Endothelial cell of umbilical vein (primary cell): ENCODE measurements around the gene THSD7B. TPM values are rescaled to one million over a fixed set of nuclear protein-coding genes. Genes with fewer than 3 reads are reported as not detected.

ENCODE experiments used
- BruUV-seq: library from RNA; stranded (reverse); fragments of 400-500 nt; replicated peaks from 2 replicates; lab custom pipeline; 2021; lab: Mats Ljungman, UMichigan
- CTCF ChIA-PET: fragments of 300-600, 350-600 bp; sonication (Branson Sonifier 250); formaldehyde crosslinking; loops from one replicate; lab custom pipeline; 2021; ENCODE audit warnings: antibody characterized with exemption, inconsistent platforms; lab: Charles Lee
- POLR2A ChIA-PET: fragments of 300-600, 350-600 bp; sonication (Branson Sonifier 250); formaldehyde crosslinking; loops from one replicate; lab custom pipeline; 2021; ENCODE audit warnings: antibody characterized with exemption, inconsistent platforms; lab: Charles Lee
- DNase-seq: peaks from one replicate; pipeline ENCODE4 v3.0.0-alpha.2; 2011; ENCODE audit warnings: low read depth, low spot score
- FAIRE-seq: peaks from 2 replicates; lab custom pipeline; 2011; peaks lifted over from hg19 to GRCh38; lab: Jason Lieb, UNC
- H2AFZ ChIP-seq: 2 replicates; pipeline ENCODE4 v1.6.0; 2012; ENCODE audit warnings: low read depth, low read length, control low read depth, inconsistent platforms
- H3K27ac ChIP-seq: 2 replicates; pipeline ENCODE4 v1.5.1; 2011; ENCODE audit warnings: low read depth, mild to moderate bottlenecking, control low read depth, low read length, moderate library complexity; ENCODE audit not compliant: insufficient read depth
- H3K27me3 ChIP-seq, 2 experiments: 2 replicates each; pipeline versions ENCODE4 v1.6.0 to v1.6.1; 2011; ENCODE audit warnings: low read length in 2 of 2, mixed read lengths in 1 of 2; ENCODE audit not compliant: control insufficient read depth in 2 of 2, insufficient read depth in 2 of 2
- H3K36me3 ChIP-seq, 2 experiments: 2 replicates in 1 of 2; 3 replicates in 1 of 2; pipeline ENCODE4 v1.5.1; 2011; ENCODE audit warnings: low read length in 2 of 2, mild to moderate bottlenecking in 1 of 2, moderate library complexity in 1 of 2; ENCODE audit not compliant: control insufficient read depth in 2 of 2, insufficient read depth in 2 of 2; ENCODE audit errors: extremely low read depth in 1 of 2
- H3K4me1 ChIP-seq: 3 replicates; pipeline ENCODE4 v1.5.1; 2011; ENCODE audit warnings: mild to moderate bottlenecking, low read length; ENCODE audit not compliant: control insufficient read depth, insufficient read depth; ENCODE audit errors: extremely low read depth
- H3K4me2 ChIP-seq: 2 replicates; pipeline ENCODE4 v1.6.1; 2011; ENCODE audit warnings: low read length, control low read depth, mixed read lengths; ENCODE audit not compliant: insufficient read depth
- H3K4me3 ChIP-seq, 3 experiments: fragments of 200-600 bp in 1 of 3; sonication (generic), shearing (Covaris generic) in 1 of 3; replicated peaks in 1 of 3; 2 replicates each; pipeline ENCODE4 v1.5.1; 2011 to 2016; ENCODE audit warnings: control low read depth in 3 of 3, low read length in 3 of 3, mild to moderate bottlenecking in 2 of 3, inconsistent platforms in 1 of 3, low read depth in 1 of 3, moderate library complexity in 1 of 3; ENCODE audit not compliant: insufficient read depth in 1 of 3
- H3K79me2 ChIP-seq: 2 replicates; pipeline ENCODE4 v1.6.0; 2012; ENCODE audit warnings: low read length, inconsistent platforms; ENCODE audit not compliant: control insufficient read depth, insufficient read depth
- H3K9ac ChIP-seq: replicated peaks from 2 replicates; pipeline ENCODE3; 2011; ENCODE audit warnings: low read length, control low read depth; ENCODE audit not compliant: insufficient read depth; ENCODE audit errors: extremely low read depth
- H3K9me1 ChIP-seq: replicated peaks from 3 replicates; pipeline ENCODE4 v1.6.0; 2011; ENCODE audit warnings: mild to moderate bottlenecking, low read length; ENCODE audit not compliant: control insufficient read depth, insufficient read depth; ENCODE audit errors: extremely low read depth
- H3K9me3 ChIP-seq: replicated peaks from 2 replicates; pipeline ENCODE4 v1.5.1; 2012; ENCODE audit warnings: low read length, inconsistent platforms; ENCODE audit not compliant: control insufficient read depth, insufficient read depth
- H4K20me1 ChIP-seq: replicated peaks from 2 replicates; pipeline ENCODE3; 2011; ENCODE audit warnings: mild to moderate bottlenecking, low read length; ENCODE audit not compliant: control insufficient read depth, insufficient read depth; ENCODE audit errors: extremely low read depth
- EZH2 ChIP-seq: IDR thresholded peaks from 2 replicates; pipeline ENCODE4 v1.6.1; 2012; ENCODE audit warnings: borderline replicate concordance, low read depth, mild to moderate bottlenecking, moderate library complexity, low read length, inconsistent platforms; ENCODE audit not compliant: severe bottlenecking
- FOS ChIP-seq: IDR thresholded peaks from 2 replicates; pipeline ENCODE4 v1.6.1; 2011; ENCODE audit warnings: mild to moderate bottlenecking, low read length, moderate library complexity, borderline replicate concordance; ENCODE audit not compliant: insufficient read depth
- GATA2 ChIP-seq: IDR thresholded peaks from 2 replicates; pipeline ENCODE4 v1.7.0; 2011; ENCODE audit warnings: low read depth, mild to moderate bottlenecking, moderate library complexity, mixed read lengths, low read length; ENCODE audit not compliant: insufficient read length, insufficient read depth
- JUN ChIP-seq: IDR thresholded peaks from 2 replicates; pipeline ENCODE4 v1.6.1; 2011; ENCODE audit warnings: borderline replicate concordance, low read depth; ENCODE audit not compliant: insufficient read length, insufficient read depth
- MYC ChIP-seq: IDR thresholded peaks from one replicate; pipeline ENCODE4 v1.6.1; 2011; ENCODE audit warnings: mild to moderate bottlenecking, low read depth, low read length
- POLR2A ChIP-seq: IDR thresholded peaks from 2 replicates; pipeline ENCODE4 v1.6.1; 2012; ENCODE audit warnings: low read depth, mild to moderate bottlenecking, control low read depth, low read length
- POLR2AphosphoS5 ChIP-seq: IDR thresholded peaks from 2 replicates; pipeline ENCODE4 v1.6.1; 2012; ENCODE audit warnings: low read depth, mild to moderate bottlenecking, control low read depth, low read length, moderate library complexity; ENCODE audit not compliant: insufficient read depth
- dilution Hi-C: fragments of 300-500 bp; cut with MboI; formaldehyde crosslinking; loops from one replicate; pipeline ENCODE4 v1.15.0; 2019; ENCODE audit warnings: low sequenced_read_pairs; ENCODE audit not compliant: extremely low pct_ligation_motif_present
- intact Hi-C: fragments of 100-400 bp; cut with micrococcal nuclease; formaldehyde crosslinking; loops from one replicate; pipeline ENCODE4 v1.10.0; 2022
- polyA plus RNA-seq, 4 experiments: library from polyadenylated mRNA; depleted of rRNA in 3 of 4; stranded (reverse) in 3 of 4; unstranded in 1 of 4; fragments of >200 nt; gene quantifications; 2 replicates each; pipeline versions ENCODE4 v1.2.1 to v1.2.3, GENCODE V29; 2011 to 2012; ENCODE audit warnings: missing spikeins in 1 of 4
- total RNA-seq: library from RNA; stranded (reverse); gene quantifications from 2 replicates; pipeline ENCODE4 v1.2.3, GENCODE V29; 2021
- TF ChIP-seq, protein P1 (sequence below), 2 donors: IDR thresholded peaks; 1 replicate in 1 of 2; 2 replicates in 1 of 2; pipeline ENCODE4 v1.5.1; 2011; ENCODE audit warnings: low read length in 2 of 2, mild to moderate bottlenecking in 2 of 2, moderate library complexity in 2 of 2, control low read depth in 1 of 2, inconsistent platforms in 1 of 2, low read depth in 1 of 2; ENCODE audit not compliant: insufficient read depth in 1 of 2; ENCODE audit errors: extremely low read depth in 1 of 2
- TF ChIP-seq, protein P2 (sequence below): IDR thresholded peaks from 2 replicates; pipeline ENCODE4 v1.6.1; 2011; ENCODE audit not compliant: insufficient read depth, insufficient read length

The THSD7B gene
- total and polyA plus RNA-seq, 2 donors (not counting 3 experiments of a cell fraction or from before 2014, with no cell fraction given) = 0.04 TPM; not detected in 1

DNA sequence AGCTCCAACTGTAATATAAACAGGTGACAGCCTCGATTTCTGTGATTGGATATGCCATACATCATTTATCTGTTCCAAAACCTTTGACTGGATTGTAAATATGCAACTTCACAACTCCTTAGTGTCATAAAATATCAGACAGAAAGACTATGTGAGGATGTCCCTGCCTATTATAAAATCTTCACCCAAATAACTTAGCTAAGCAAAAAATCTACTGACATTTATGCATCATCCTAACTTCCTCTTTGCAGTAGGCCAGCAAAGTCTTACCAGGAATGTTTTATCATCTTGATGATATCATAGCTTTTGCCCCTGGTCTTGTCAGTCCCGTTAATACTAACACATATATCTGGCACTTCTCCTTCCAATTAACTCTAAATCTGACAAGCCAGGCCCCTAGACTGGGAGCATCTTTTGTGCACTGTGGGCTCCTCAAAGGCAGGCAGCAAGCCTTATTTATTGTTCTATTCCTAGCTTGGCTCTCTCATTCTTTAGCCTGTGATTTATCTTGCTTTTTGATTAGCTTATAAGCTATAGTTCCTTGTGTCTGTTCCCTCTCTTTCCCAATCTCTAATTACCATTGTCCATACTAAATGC lies 842.5 kb downstream of the THSD7B start:
- no peak overlapping the region for H3K9ac ChIP-seq
- no peak overlapping the region for H3K27ac ChIP-seq
- no peaks in the 10 kb centered on the region for H3K36me3 ChIP-seq
- intact Hi-C loops = no loop called here
- DNase-seq (no peak), FAIRE-seq (no peak)
- BruUV-seq = no TSS peak
- TF ChIP-seq GATA2 (no peak), FOS (no peak), POLR2AphosphoS5 (no peak), POLR2A (no peak), MYC (no peak), JUN (no peak), EZH2 (no peak)
- TF ChIP-seq, protein P1, sequence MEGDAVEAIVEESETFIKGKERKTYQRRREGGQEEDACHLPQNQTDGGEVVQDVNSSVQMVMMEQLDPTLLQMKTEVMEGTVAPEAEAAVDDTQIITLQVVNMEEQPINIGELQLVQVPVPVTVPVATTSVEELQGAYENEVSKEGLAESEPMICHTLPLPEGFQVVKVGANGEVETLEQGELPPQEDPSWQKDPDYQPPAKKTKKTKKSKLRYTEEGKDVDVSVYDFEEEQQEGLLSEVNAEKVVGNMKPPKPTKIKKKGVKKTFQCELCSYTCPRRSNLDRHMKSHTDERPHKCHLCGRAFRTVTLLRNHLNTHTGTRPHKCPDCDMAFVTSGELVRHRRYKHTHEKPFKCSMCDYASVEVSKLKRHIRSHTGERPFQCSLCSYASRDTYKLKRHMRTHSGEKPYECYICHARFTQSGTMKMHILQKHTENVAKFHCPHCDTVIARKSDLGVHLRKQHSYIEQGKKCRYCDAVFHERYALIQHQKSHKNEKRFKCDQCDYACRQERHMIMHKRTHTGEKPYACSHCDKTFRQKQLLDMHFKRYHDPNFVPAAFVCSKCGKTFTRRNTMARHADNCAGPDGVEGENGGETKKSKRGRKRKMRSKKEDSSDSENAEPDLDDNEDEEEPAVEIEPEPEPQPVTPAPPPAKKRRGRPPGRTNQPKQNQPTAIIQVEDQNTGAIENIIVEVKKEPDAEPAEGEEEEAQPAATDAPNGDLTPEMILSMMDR (IDR thresholded peaks at IDR 0.05; ENCODE audit: extremely low read depth in 1 of 2, insufficient read depth in 1 of 2, low read depth in 1 of 2, low read length in 2 of 2) = no peak
- TF ChIP-seq, protein P2, sequence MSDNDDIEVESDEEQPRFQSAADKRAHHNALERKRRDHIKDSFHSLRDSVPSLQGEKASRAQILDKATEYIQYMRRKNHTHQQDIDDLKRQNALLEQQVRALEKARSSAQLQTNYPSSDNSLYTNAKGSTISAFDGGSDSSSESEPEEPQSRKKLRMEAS = no peak
- CTCF ChIA-PET = no interaction called here
- dilution Hi-C loops = no loop called here
- H4K20me1 ChIP-seq = no peaks in the 10 kb centered on the region
- H3K4me1 ChIP-seq = no peaks in the 10 kb centered on the region
- no peaks in the 10 kb centered on the region for H3K79me2 ChIP-seq
- H3K4me3 ChIP-seq = no peak overlapping the region
- no peaks in the 10 kb centered on the region for H3K27me3 ChIP-seq
- H2AFZ ChIP-seq = no peak overlapping the region
- no peaks in the 10 kb centered on the region for H3K9me1 ChIP-seq
- H3K9me3 ChIP-seq = no peaks in the 10 kb centered on the region
- H3K4me2 ChIP-seq = no peak overlapping the region
- POLR2A ChIA-PET = no interaction called here
